C4-2B (cell line): ENCODE data around the gene OSTN.

Experiments used
- CTCF ChIP-seq: fragments of 450-650 bp; conservative IDR thresholded peaks from 2 replicates; pipeline ENCODE4 v1.5.1; 2017; ENCODE audit warnings: mild to moderate bottlenecking
- ZFX ChIP-seq: fragments of 450-650 bp; IDR thresholded peaks from 2 replicates; pipeline ENCODE4 v1.6.1; 2017

- TF ChIP-seq CTCF (no peak), ZFX (no peak)
These were observed 6.1 kb upstream of the OSTN start for GRCh38 chr3:191192941-191193340.
